ENCODE measurements around the gene PRKCA.

DNA sequence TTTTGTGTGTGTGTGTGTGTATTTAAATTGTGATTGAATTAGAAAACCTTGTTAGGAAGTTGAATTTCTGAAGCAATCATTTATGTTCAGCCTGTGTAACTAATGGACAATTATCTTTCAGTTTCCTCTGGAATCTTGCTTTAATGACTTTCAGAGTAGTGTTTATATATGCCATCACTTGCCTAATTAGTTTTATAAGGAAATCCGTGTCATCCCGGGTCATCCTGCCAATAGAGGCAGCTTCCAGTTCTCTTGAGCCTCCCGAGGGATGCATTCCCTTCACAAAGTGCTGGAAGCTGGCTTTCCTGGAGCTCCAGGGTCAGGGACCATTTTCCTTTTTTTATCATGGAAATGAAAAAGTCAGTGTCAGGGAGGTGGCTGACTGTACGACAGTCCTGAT, 42.9 kb downstream of the PRKCA start:
- no peak for TF ChIP-seq CTCF (IDR thresholded peaks at IDR 0.05)
- no peak for TF ChIP-seq POLR2A (IDR thresholded peaks at IDR 0.05)

All from uterus (tissue), 2 donors.